Adrenal gland (tissue), 5 donors: ENCODE measurements around the gene RAD21L1.

Experiments
- CTCF ChIP-seq, 6 experiments: fragments of 450-650 bp in 4 of 6; fragments of 200-600 bp in 2 of 6; sonication (generic) in 1 of 6; IDR thresholded peaks; 1 replicate in 5 of 6; 2 replicates in 1 of 6; pipeline versions ENCODE4 v1.5.1 to v1.8.0; 2016 to 2021; ENCODE audit warnings: antibody characterized with exemption in 6 of 6, mild to moderate bottlenecking in 2 of 6, moderate library complexity in 1 of 6
- POLR2A ChIP-seq, 2 donors: fragments of 450-650 bp; IDR thresholded peaks; one replicate each; pipeline ENCODE4 v1.6.1; 2017; ENCODE audit warnings: antibody characterized with exemption in 2 of 2, mild to moderate bottlenecking in 2 of 2, moderate library complexity in 1 of 2
- donor health status: DM: no; HTN: no; CAD: no.

- TF ChIP-seq POLR2A (IDR thresholded peaks at IDR 0.05) (no peak), CTCF (IDR thresholded peaks at IDR 0.05) (no peak)
Observed at GRCh38 chr20:1207293-1207878, 18.5 kb upstream of the RAD21L1 start.
